ENCODE data around the gene TMEM37. TPM values are rescaled to one million over a fixed set of nuclear protein-coding genes. Genes with fewer than 3 reads are reported as not detected.

TMEM37 gene
- total RNA-seq, 1 donor from 2014 or later, result 11.4 TPM

DNA sequence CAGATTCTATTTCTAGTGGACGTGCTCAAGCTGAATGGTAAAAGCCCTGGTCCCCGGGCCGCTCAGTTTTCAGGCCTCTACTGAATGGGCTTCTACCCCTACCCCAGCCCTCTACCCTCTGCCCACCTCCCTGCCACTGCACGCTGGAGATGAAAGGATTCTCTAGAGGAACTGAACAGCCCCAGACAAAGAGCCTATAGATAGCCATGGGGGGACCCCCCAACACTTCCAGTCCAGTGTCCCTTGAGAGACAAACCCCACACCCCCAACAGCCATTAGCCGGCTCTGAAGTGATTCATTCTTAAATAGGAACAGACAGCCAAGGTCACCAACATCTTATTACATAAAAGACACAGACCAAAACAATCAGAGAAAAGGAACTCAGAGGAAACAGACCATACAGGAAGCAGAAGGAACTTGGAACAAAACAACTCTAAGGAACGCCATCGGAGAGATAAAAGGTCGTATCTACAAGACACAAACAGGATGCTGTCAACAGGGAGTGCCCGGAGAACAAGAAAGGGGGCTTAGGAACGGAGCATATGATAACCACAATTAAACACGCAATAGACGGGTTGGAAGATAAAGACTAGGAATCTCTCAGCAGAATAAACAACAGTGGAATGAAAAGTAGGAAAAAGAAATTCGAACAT lies 23.5 kb downstream of the TMEM37 start:
- DNase-seq (ENCODE audit: low read depth), result no peak

DNA sequence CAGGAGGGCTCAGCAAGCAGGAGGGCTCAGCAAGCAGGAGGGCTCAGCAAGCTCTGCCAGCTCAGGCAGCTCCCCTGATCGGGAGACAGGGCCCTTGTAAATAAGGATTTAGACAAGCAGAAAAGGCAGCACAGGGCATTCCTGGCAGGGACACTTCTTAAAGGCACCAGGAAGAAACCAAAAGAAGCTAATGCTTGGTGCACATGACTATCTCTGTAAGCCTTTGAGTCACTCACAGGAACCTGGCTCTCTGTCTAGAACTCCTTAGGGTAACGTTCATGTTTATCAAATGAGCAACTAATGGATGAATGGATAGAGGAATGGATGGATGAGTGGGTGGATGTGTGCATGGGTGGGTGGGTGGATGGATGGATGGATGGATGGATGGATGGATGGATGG lies 28.4 kb downstream of the TMEM37 start:
- no peak for DNase-seq (ENCODE audit: low read depth)

DNA sequence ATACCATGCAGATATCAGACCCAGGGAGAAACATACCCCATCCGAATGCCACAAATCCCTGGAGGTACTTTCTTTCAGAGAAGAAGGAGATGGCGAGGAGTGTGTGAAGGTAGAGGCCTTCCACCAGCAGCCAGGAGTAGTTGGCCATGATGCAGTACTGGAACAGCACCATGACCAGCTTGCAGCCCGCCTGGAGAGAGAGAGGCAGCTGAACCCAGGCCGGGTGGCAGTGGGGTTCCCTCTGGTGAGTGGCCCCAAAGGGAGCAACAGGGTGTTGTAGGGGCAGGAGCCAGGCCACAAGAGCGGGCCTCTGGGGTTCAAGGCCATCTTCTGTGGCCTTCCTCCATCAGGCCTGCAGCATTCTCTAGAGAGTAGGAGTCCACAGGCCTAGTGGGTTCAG lies 30.2 kb downstream of the TMEM37 start:
- no peak for DNase-seq (ENCODE audit: low read depth)

DNA sequence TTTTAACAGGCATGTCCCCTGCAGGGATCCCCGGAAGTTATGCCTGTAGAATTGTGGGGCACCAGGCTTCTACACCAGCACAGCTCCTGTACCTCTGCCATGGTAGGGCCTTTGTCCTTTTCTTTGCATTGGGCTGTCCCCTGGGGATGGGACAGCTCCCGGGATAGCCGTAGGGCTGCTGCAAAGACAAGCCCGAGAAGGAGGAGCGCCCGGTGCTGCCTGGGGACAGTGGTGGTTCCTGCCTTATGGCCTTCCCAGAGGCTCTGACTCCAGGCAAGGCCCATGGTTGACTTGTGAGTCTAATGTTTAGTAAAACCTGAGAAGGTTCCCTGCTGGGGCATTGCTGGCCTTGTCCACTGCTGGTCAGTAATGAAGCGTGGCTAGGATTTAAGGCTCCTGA lies 30.9 kb downstream of the TMEM37 start:
- DNase-seq (ENCODE audit: low read depth), result no peak

DNA sequence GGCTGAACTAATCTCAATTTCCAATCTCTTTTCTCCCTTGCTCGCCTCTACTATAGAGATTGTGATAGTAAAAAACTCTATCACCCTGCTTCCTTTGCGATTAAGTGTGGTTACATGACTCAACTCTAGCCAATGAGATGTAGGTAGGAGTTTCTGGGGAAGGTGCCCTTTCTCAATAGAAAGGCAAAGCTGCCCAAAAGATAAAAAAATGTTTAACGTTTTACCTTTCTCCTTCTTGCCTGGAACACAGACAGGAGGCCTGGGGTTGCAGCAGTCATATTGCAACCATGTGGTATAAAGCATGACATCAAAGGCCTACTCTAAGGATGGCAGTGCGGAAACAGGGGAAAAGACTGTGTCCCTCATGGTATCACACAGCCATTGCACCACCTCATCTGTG lies 31.5 kb downstream of the TMEM37 start:
- peak; percentile 13 for DNase-seq (ENCODE audit: low read depth)

DNA sequence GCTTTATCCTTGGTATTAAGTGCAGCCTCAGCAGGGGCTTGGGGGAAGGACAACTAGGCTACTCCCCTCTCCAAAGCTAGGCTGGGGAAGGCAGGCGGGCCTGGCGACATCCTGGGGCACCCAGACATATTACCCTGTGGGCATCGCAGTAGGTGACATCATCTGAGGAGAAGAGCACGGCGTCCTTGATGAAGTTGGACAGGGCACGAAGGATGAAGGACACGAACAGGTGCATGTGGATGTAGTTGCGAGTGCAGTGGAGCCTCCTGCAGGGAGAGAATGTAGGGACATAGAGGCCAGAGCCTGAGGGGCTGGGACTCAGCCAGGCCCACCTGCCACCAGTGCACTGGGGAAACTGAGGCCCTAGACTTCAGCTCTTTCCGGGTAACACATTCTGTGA lies 32.3 kb downstream of the TMEM37 start:
- no peak for DNase-seq (ENCODE audit: low read depth)

DNA sequence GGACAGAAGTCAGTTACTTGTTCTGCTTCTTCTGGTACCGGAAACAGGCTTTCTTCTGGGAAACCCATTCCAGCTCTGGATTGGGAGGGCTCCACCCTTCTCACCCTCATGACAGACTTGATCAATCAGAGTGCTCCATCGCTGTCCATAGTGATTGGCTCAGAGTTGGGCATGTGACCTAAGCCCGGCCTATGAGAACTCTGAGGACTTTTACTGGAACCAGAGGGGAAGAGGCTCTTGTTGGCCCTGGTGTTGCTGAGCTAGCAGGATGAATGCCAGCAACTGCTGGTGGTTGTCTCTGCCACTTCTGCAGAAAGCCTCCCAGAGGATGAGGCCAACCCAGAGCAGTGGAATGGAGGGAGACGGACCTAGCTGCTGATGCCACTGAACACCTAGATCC lies 33.3 kb downstream of the TMEM37 start:
- DNase-seq (ENCODE audit: low read depth), result no peak

DNA sequence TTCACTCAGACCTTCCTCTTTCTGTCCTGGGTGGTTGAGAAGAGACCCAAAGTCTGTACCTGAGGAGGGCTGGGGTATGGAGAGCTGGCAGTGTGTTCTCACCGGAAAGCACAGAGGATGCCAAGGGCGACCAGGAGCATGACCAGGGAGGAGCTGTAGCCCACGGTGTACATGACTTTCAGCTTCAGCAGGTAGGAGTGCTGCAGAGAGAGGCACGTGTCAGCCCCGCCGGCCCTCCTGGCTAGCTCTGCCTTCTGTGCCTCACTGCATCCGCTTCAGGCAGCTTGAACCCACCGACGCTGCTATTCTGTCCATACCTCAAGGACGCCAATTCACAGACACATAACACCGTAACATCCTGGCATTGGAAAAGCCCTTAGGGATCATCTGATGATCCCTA lies 34.0 kb downstream of the TMEM37 start:
- DNase-seq (ENCODE audit: low read depth), result no peak

DNA sequence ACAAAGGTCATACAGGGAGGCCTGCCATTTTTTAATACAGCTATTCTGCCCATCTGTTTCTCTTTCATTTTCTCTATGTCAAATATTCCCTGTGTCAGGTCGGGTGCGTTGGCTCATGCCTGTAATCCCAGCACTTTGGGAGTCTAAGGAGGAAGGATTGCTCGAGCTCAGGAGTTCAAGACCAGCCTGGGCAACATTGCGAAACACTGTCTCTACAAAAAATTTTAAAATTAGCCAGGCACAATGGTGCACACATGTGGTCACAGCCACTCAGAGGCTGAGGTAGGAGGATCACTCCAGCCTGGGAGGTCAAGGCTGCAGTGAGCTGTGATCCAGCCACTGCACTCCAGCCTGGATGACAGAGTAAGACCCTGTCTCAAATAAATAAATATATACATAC lies 34.7 kb downstream of the TMEM37 start:
- no peak for DNase-seq (ENCODE audit: low read depth)

DNA sequence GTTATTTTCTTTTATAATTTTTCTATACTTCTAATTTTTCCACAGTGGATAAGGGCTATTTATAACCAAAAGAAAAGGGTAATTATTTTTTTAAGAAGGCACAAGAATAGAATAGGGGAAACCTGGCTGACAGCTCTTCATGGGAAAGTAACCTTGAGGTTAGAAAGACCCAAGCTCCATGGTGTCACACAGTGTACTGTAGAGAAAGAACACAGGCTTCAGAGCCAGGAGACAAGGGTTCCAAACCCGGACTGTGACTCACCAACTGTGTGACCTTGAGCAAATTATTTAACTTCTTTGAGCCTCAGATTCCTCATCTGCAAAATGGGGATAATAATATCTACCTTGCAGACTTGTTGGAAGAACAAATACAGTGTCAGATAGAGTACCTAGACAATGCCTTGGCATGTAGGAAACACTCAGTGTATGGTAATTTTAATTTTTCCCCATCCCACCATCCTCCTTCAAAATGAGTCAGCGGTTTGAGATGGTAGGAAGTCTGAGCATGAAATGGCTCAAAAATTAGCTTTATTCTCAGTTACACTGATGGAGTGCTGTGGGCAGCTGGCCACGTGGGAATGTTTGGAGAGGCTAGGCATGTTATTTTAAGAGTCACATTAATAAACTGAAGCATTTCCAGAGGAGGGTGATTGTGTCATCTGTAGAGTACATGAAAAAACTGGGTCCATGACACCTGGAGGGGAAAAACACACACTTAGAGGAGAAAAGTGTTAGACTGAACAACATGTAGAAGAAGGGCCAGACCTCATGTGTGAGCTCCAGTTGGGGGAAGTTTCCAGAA lies 36.7 kb downstream of the TMEM37 start:
- DNase-seq (ENCODE audit: low read depth), result peak; percentile 56

DNA sequence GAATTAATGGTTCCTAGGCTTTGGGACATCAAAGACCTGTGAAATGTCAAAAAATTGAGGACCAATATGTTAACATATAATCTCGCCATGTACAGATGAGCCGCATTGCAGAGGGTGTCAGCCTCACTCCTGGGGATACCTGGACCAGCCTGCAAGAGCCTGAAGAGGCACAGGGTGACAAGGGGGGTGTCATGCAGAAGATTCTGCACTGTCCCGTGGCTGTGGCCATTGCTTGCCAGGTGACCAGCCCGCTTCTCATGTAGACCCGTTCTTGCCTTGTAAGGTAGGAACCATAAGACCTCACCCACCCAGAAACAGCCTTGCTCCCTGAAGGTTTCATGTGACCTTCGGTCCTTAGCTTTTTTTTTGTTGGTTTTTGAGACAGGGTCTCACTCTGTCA lies 37.5 kb downstream of the TMEM37 start:
- no peak for DNase-seq (ENCODE audit: low read depth)

DNA sequence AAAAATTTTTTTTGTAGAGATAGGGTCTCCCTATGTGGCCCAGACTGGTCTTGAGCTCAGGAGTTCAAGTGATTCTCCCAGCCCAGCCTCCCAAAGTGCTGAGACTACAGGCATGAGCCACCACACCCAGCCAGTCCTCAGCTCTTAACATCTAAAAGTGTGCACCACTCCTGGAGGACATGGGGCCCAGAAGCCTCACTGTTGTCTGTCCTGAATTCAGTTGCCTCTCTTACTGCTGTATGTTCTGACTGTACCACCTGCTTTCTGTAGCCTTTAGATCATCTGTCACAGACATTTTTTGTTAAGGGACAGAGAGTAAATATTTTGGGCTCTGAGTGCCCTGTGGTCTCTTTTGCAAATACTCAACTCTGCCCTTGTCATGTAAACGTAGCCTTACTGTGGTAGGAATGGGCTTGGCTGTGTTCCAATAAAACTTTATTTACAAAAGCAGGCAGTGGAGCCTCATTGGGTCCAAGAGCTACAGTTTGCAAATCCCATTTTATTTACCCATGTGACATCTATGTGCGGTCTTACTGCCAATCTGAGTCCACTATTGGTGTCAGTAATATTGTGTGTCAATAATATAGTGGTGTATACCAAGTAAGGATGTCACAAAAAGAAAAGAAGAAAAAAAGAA lies 38.1 kb downstream of the TMEM37 start:
- DNase-seq (ENCODE audit: low read depth), result no peak

DNA sequence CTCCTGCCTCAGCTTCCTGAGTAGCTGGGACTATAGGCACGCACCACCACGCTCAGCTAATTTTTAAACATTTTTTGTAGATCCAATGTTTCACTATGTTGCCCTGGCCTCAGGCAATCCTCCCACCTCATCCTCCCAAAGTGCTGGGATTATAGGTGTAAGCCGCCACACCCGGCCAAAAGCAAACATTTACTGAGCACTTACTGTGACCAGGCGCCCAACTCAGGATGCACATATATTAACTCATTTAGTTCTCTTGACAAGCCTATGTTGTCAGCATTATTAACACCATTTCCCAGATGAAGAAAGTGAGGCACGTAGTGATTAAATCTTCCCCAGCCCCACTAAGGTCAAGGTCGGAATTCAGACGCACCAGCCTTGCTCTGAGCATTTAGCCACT lies 41.1 kb downstream of the TMEM37 start:
- no peak for DNase-seq (ENCODE audit: low read depth)

DNA sequence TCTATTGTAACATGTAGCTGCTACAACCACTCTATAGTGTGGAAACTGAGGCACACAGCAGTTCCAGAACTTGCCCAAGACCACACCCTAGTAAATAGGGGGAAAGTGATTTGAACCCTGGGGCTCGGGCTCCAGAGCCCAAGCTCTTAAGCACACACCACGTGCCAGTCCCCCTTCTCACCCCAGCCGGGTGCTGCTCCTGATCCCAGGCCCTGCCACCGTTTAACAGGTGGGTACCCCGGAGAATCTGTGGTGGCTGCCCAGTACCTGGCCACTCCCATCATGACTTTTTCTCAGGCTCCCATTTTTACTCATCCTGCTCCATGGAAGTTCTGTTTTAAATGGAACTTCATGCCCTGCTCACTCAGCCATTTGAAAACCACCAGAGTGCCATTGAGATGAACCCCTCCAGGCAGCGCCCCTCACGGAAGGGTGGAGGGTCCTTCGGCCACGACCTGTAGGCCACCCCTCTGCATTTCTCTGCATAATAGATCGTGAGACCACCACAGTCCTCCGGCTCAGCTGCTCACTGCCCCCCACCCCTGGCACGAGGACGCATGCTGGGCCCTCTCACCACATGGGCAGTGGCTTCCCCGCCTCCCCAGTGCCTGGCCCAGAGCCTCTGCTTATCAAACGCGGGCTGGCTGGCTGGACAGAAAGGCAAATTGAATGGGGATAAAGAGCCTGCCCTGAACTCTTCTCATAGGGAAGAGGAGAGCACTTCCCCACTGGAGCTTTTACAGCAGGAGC lies 42.1 kb downstream of the TMEM37 start:
- DNase-seq (ENCODE audit: low read depth), result no peak

DNA sequence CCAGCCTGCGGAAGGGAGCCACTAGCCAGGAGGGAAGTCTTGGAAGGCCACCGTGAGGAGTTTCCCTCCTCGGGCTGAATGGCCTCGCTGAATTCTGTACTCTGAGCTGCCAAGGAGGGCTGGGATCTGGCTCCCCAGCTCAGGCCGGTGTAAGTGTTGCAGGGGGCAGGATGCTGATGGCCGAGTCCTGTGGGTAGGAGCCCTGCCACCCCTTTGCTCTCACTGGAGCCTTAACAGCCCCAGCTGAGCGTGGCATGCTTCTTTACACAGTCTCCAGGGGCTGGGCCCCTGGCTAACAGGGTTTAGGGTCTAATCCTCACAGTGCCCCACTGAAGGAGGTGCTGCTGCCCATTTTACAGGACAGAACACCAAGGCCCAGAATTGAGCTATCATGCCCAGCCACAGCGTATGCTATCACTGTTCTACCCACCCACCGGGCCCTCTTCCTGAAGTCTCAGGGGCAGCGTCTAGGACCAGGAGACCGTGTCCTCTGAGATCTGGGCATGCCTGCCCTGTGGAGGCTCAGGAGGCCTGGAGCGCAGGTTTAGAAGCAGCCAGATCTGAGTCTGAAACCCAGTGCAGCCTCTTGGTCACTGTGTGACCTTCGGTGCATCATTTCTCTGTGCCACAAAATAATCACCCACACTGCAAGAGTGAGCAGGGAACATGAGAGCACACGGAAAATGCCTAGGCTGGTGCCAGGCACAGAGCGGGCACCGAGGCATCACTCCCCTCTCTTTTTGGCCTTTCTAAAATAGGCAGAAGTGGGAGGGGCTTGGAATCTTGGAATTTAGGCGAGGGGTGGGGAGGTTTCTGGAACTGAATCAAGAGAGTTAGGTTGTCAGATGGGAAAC lies 42.9 kb downstream of the TMEM37 start:
- no peak for DNase-seq (ENCODE audit: low read depth)

DNA sequence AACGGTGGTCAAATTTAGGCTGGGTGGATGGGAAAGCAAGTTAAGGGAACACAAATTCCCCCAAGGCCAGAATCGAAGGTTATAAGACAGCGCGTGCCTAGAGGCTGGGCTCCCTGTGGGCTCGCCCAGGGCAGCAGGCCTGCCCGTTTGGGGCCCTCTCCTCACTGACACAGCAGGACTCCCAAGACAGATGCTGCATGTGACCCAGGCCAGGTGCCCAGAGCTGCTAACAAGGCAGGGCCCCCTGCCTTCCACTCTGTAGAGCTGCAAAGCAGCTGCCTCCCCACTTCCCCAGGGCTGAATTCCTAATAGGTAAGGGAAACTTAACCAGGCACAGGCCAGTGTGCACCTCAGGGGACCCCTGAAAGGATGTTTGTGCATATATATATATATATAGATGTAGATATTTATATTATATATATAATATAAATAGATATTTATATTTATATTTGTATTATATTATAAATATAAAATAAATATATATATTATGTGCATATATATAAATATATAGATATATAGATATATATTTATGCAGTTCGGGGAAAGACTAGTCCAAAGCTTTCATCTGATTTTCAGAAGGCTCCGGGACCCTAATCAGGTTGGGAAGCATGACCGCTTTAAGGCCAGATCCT lies 43.7 kb downstream of the TMEM37 start:
- DNase-seq (ENCODE audit: low read depth), result no peak

DNA sequence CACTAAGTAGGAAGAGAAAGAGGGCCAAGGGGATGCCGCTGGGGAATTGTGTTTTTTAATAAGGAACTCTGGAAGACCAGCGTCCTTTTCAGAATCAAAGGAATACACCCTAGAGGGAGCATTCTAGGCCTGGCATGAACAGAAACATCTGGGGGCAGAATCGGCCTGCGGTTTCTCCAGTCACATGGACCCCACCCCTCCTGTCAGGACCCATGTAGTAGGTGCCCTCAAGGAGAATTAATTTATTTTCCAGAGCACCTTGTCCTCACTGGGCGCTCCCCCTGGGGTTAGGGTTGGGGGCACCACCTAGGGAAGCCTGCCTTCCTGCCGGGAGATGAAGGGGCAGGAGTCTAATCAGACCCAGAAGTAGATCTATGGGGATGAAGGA lies 44.2 kb downstream of the TMEM37 start:
- no peak for DNase-seq (ENCODE audit: low read depth)

DNA sequence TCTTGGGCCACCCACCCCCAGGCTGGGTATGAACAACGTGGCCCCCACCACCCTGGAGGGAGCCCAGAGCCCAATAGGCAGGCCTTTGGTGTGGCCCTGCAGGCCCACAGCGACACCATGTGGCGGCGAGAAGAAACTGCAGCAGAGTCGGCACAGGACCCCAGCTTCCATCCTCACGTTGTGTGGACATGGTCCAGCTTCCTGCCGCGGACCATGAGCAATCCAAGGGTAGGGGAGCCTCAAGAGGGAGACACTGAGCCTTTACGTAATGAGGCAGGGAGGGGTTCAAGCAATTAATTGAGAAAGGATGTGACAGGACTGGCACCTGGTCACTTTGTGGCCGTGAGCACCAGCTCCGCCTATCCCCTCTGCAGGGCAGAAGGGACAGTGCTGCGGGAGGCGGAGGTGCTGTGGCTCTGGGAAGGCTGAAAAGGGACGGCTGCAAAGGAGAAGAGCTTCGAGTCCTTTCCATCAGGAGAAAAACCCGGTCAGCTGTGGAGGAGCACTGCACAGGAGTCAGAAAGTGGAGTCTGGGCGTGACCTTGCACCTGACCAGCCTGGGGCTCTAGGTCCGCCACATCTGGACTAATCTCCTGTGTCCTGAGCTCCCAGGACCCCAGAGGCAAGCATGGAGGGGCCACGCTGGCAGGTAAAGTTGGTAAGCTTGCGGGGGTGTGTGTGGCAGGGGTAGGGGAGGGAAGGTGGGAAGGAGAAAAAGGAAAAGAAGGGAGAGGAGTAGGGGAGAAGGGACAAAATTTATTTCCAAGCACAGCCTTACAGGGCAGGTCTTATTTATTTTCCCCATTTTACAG lies 44.9 kb downstream of the TMEM37 start:
- peak; percentile 66 for DNase-seq (ENCODE audit: low read depth)

DNA sequence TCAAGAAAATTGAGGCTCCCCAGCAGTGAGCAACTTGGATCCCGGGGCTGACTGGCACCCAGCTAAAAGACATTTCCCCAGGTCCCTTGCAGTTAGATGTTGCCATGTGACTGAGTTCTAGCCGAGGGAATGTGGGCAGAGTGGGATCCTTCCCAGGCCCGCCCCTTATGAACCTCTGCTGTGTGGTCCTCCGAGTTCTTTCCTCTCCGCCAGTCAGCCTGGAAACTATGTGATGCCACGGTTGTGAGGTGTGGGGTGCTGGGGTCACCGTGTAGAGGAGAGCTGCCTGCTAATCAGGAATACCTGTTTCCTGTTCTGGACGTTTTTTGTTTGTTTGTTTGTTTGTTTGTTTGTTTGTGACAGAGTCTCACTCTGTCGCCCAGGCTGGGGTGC lies 45.5 kb downstream of the TMEM37 start:
- DNase-seq (ENCODE audit: low read depth), result no peak

All from renal cortical epithelial cell (primary cell).